ENCODE data around the gene RAPGEF6. TPM values are rescaled to one million over a fixed set of nuclear protein-coding genes. Genes with fewer than 3 reads are reported as not detected.
"Not testable (repeated sequence)": the region's sequence is repeated elsewhere in the genome, so short reads cannot be mapped to it uniquely, and the experiment has no call there.

RAPGEF6 gene
- total and polyA plus RNA-seq, 9 donors: 5.8 to 21.4 (median 7.7) TPM

- 85% methylated on average over 2 of the region's 7 CpGs for WGBS (ENCODE audit: insufficient coverage)
- no peak overlapping the region for H3K4me3 ChIP-seq (ENCODE audit: low read length)
- no peak overlapping the region for H3K27ac ChIP-seq (ENCODE audit: low read length)
- H3K4me1 ChIP-seq (ENCODE audit: control insufficient read depth, insufficient read depth, low read length): peaks cover 2% of the 10 kb centered on the region
- no peaks in the 10 kb centered on the region for H3K9me3 ChIP-seq (replicated peaks; ENCODE audit: control insufficient read depth, low read depth, low read length)
- H3K36me3 ChIP-seq (ENCODE audit: control insufficient read depth, insufficient read depth, low read length): peaks cover 11% of the 10 kb centered on the region
- DNase-seq: no peak
- no peaks in the 10 kb centered on the region for H3K27me3 ChIP-seq (ENCODE audit: control insufficient read depth, insufficient read depth, low read length)
Measured at GRCh38 chr5:131418846-131419245, 216.2 kb downstream of the RAPGEF6 start.

- Histone ChIP-seq H3K27ac (ENCODE audit: low read length) (no peak overlapping the region), H3K4me3 (ENCODE audit: low read length) (no peak overlapping the region), H3K9me3 (replicated peaks; ENCODE audit: control insufficient read depth, low read depth, low read length) (no peaks in the 10 kb centered on the region), H3K4me1 (ENCODE audit: control insufficient read depth, insufficient read depth, low read length) (peaks cover 2% of the 10 kb centered on the region), H3K36me3 (ENCODE audit: control insufficient read depth, insufficient read depth, low read length) (peaks cover 7% of the 10 kb centered on the region), H3K27me3 (ENCODE audit: control insufficient read depth, insufficient read depth, low read length) (no peaks in the 10 kb centered on the region)
- WGBS (ENCODE audit: insufficient coverage): 3% methylated on average over 4 of the region's 7 CpGs
- peak; percentile 82 for DNase-seq
Measured at GRCh38 chr5:131417240-131417869, 217.7 kb downstream of the RAPGEF6 start.

GRCh38 chr5:131416729-131417128 is 218.3 kb downstream of the RAPGEF6 start:
- Histone ChIP-seq H3K4me1 (ENCODE audit: control insufficient read depth, insufficient read depth, low read length) (peaks cover 2% of the 10 kb centered on the region), H3K27me3 (ENCODE audit: control insufficient read depth, insufficient read depth, low read length) (no peaks in the 10 kb centered on the region), H3K27ac (ENCODE audit: low read length) (no peak overlapping the region), H3K36me3 (ENCODE audit: control insufficient read depth, insufficient read depth, low read length) (peaks cover 3% of the 10 kb centered on the region), H3K4me3 (ENCODE audit: low read length) (no peak overlapping the region), H3K9me3 (replicated peaks; ENCODE audit: control insufficient read depth, low read depth, low read length) (no peaks in the 10 kb centered on the region)
- no peak for DNase-seq
- WGBS (ENCODE audit: insufficient coverage): no CpG with 5 or more reads among the region's 3 CpGs

GRCh38 chr5:131413605-131414559 is 221.1 kb downstream of the RAPGEF6 start:
- 42% methylated on average over 2 of the region's 4 CpGs for WGBS (ENCODE audit: insufficient coverage)
- peaks cover 2% of the 10 kb centered on the region for H3K4me1 ChIP-seq (ENCODE audit: control insufficient read depth, insufficient read depth, low read length)
- DNase-seq: peak; percentile 50
- H3K4me3 ChIP-seq (ENCODE audit: low read length): no peak overlapping the region
- no peaks in the 10 kb centered on the region for H3K27me3 ChIP-seq (ENCODE audit: control insufficient read depth, insufficient read depth, low read length)
- no peaks in the 10 kb centered on the region for H3K9me3 ChIP-seq (replicated peaks; ENCODE audit: control insufficient read depth, low read depth, low read length)
- H3K27ac ChIP-seq (ENCODE audit: low read length): no peak overlapping the region
- peaks cover 3% of the 10 kb centered on the region for H3K36me3 ChIP-seq (ENCODE audit: control insufficient read depth, insufficient read depth, low read length)

- Histone ChIP-seq H3K27me3 (ENCODE audit: control insufficient read depth, insufficient read depth, low read length) (no peaks in the 10 kb centered on the region), H3K9me3 (replicated peaks; ENCODE audit: control insufficient read depth, low read depth, low read length) (peaks cover 2% of the 10 kb centered on the region), H3K36me3 (ENCODE audit: control insufficient read depth, insufficient read depth, low read length) (peaks cover 15% of the 10 kb centered on the region), H3K4me3 (ENCODE audit: low read length) (no peak overlapping the region), H3K27ac (ENCODE audit: low read length) (no peak overlapping the region), H3K4me1 (ENCODE audit: control insufficient read depth, insufficient read depth, low read length) (no peaks in the 10 kb centered on the region)
- no peak for DNase-seq
- WGBS (ENCODE audit: insufficient coverage): 84% methylated on average over 3 of the region's 6 CpGs
Measured at GRCh38 chr5:131406975-131407638, 227.9 kb downstream of the RAPGEF6 start.

GRCh38 chr5:131406076-131406475 is 229.0 kb downstream of the RAPGEF6 start:
- no peak overlapping the region for H3K27ac ChIP-seq (ENCODE audit: low read length)
- WGBS (ENCODE audit: insufficient coverage): no CpG with 5 or more reads among the region's 2 CpGs

GRCh38 chr5:131405674-131406073 is 229.4 kb downstream of the RAPGEF6 start:
- H3K36me3 ChIP-seq (ENCODE audit: control insufficient read depth, insufficient read depth, low read length): peaks cover 15% of the 10 kb centered on the region
- no peak for DNase-seq
- H3K27me3 ChIP-seq (ENCODE audit: control insufficient read depth, insufficient read depth, low read length): no peaks in the 10 kb centered on the region
- 67% methylated on average over 2 of the region's 2 CpGs for WGBS (ENCODE audit: insufficient coverage)
- H3K4me3 ChIP-seq (ENCODE audit: low read length): no peak overlapping the region
- peaks cover 4% of the 10 kb centered on the region for H3K9me3 ChIP-seq (replicated peaks; ENCODE audit: control insufficient read depth, low read depth, low read length)
- no peaks in the 10 kb centered on the region for H3K4me1 ChIP-seq (ENCODE audit: control insufficient read depth, insufficient read depth, low read length)
- no peak overlapping the region for H3K27ac ChIP-seq (ENCODE audit: low read length)

More at GRCh38 chr5:131406076-131406475, 229.0 kb downstream of the RAPGEF6 start:
- no peak for DNase-seq
- Histone ChIP-seq H3K4me3 (ENCODE audit: low read length) (no peak overlapping the region), H3K9me3 (replicated peaks; ENCODE audit: control insufficient read depth, low read depth, low read length) (peaks cover 4% of the 10 kb centered on the region), H3K36me3 (ENCODE audit: control insufficient read depth, insufficient read depth, low read length) (peaks cover 15% of the 10 kb centered on the region), H3K27me3 (ENCODE audit: control insufficient read depth, insufficient read depth, low read length) (no peaks in the 10 kb centered on the region), H3K4me1 (ENCODE audit: control insufficient read depth, insufficient read depth, low read length) (no peaks in the 10 kb centered on the region)

GRCh38 chr5:131400585-131400984 is 234.4 kb downstream of the RAPGEF6 start:
- WGBS (ENCODE audit: insufficient coverage): 100% methylated on average over 2 of the region's 3 CpGs
- Histone ChIP-seq H3K27me3 (ENCODE audit: control insufficient read depth, insufficient read depth, low read length) (no peaks in the 10 kb centered on the region), H3K27ac (ENCODE audit: low read length) (no peak overlapping the region), H3K9me3 (replicated peaks; ENCODE audit: control insufficient read depth, low read depth, low read length) (peaks cover 4% of the 10 kb centered on the region), H3K4me3 (ENCODE audit: low read length) (no peak overlapping the region), H3K4me1 (ENCODE audit: control insufficient read depth, insufficient read depth, low read length) (no peaks in the 10 kb centered on the region), H3K36me3 (ENCODE audit: control insufficient read depth, insufficient read depth, low read length) (peaks cover 10% of the 10 kb centered on the region)
- no peak for DNase-seq

- H3K4me3 ChIP-seq (ENCODE audit: low read length); H3K9me3 ChIP-seq (replicated peaks; ENCODE audit: control insufficient read depth, low read depth, low read length); H3K27ac ChIP-seq (ENCODE audit: low read length); H3K27me3 ChIP-seq (ENCODE audit: control insufficient read depth, insufficient read depth, low read length); DNase-seq; H3K4me1 ChIP-seq (ENCODE audit: control insufficient read depth, insufficient read depth, low read length): not testable (repeated sequence)
- WGBS (ENCODE audit: insufficient coverage): 93% methylated on average over 6 of the region's 6 CpGs
- H3K36me3 ChIP-seq (ENCODE audit: control insufficient read depth, insufficient read depth, low read length): peaks cover 14% of the 10 kb centered on the region
Measured at GRCh38 chr5:131399007-131399406, 236.0 kb downstream of the RAPGEF6 start.

Measured in muscle of leg (tissue), 11 donors.